DOHH2 (cell line): ENCODE measurements around the gene DLX3.
A peak's percentile ranks its signal among the peaks of the same experiment; 100 is the strongest.

ENCODE experiments used
- H3F3A ChIP-seq: fragments of 200-600 bp; sonication (generic), shearing (Covaris generic); 2 replicates; pipeline ENCODE4 v1.6.0; 2016; ENCODE audit warnings: antibody characterized with exemption, mild to moderate bottlenecking; ENCODE audit not compliant: control insufficient read depth, insufficient read depth
- H3K27ac ChIP-seq: fragments of 200-600 bp; sonication (generic); 2 replicates; pipeline ENCODE4 v1.5.1; 2014; ENCODE audit warnings: low read depth, mild to moderate bottlenecking, low read length, moderate library complexity
- H3K27me3 ChIP-seq: fragments of 200-600 bp; sonication (generic); 2 replicates; pipeline ENCODE4 v1.6.1; 2014; ENCODE audit warnings: mild to moderate bottlenecking, low read length, mixed read lengths; ENCODE audit not compliant: control insufficient read depth
- H3K36me3 ChIP-seq: fragments of 200-600 bp; sonication (generic); 2 replicates; pipeline ENCODE4 v1.6.1; 2014; ENCODE audit warnings: mild to moderate bottlenecking, low read length, moderate library complexity, mixed read lengths; ENCODE audit not compliant: control insufficient read depth
- H3K4me1 ChIP-seq: fragments of 200-600 bp; sonication (generic); 2 replicates; pipeline ENCODE4 v1.6.1; 2014; ENCODE audit warnings: mild to moderate bottlenecking, low read length, mixed read lengths; ENCODE audit not compliant: control insufficient read depth
- H3K4me2 ChIP-seq: fragments of 200-600 bp; sonication (generic); 2 replicates; pipeline ENCODE4 v1.6.0; 2014; ENCODE audit warnings: mild to moderate bottlenecking, low read length, moderate library complexity
- H3K4me3 ChIP-seq: fragments of 200-600 bp; sonication (generic); 2 replicates; pipeline ENCODE4 v1.5.1; 2014; ENCODE audit warnings: mild to moderate bottlenecking, low read length, mixed read lengths
- H3K79me2 ChIP-seq: fragments of 200-600 bp; sonication (generic); 2 replicates; pipeline ENCODE4 v1.6.1; 2014; ENCODE audit warnings: mild to moderate bottlenecking, low read length, mixed read lengths; ENCODE audit not compliant: control insufficient read depth
- H3K9me2 ChIP-seq: fragments of 200-600 bp; sonication (generic); replicated peaks from 2 replicates; pipeline ENCODE4 v1.6.1; 2014; ENCODE audit warnings: mild to moderate bottlenecking, low read length, mixed read lengths; ENCODE audit not compliant: control insufficient read depth
- H3K9me3 ChIP-seq: fragments of 200-600 bp; sonication (generic); 2 replicates; pipeline ENCODE4 v1.6.1; 2014; ENCODE audit warnings: antibody characterized with exemption, low read length, mixed read lengths; ENCODE audit not compliant: control insufficient read depth, insufficient read depth
- H4K20me1 ChIP-seq: fragments of 200-600 bp; sonication (generic); 2 replicates; pipeline ENCODE4 v1.6.0; 2014; ENCODE audit warnings: low read depth, mild to moderate bottlenecking, antibody characterized with exemption, low read length, moderate library complexity; ENCODE audit not compliant: control insufficient read depth, insufficient read depth
- CTCF ChIP-seq: fragments of 200-600 bp; sonication (generic); IDR thresholded peaks from one replicate; pipeline ENCODE4 v1.5.1; 2014; ENCODE audit warnings: antibody characterized with exemption, mild to moderate bottlenecking, low read depth, low read length; ENCODE audit not compliant: poor library complexity, severe bottlenecking
- EZH2phosphoT487 ChIP-seq: fragments of 200-600 bp; sonication (generic); IDR thresholded peaks from 2 replicates; pipeline ENCODE4 v1.6.1; 2017; ENCODE audit warnings: borderline replicate concordance, mild to moderate bottlenecking, antibody characterized with exemption, low read length, moderate library complexity, mixed read lengths

Gene DLX3

GRCh38 chr17:50009282-50009681, 14.3 kb upstream of the DLX3 start:
- Histone ChIP-seq H3K36me3 (no peaks in the 10 kb centered on the region), H4K20me1 (no peaks in the 10 kb centered on the region), H3F3A (no peaks in the 10 kb centered on the region), H3K9me3 (no peaks in the 10 kb centered on the region), H3K9me2 (no peaks in the 10 kb centered on the region), H3K27ac (no peak overlapping the region), H3K4me3 (no peak overlapping the region), H3K4me2 (no peak overlapping the region), H3K27me3 (peaks cover 7% of the 10 kb centered on the region), H3K79me2 (no peaks in the 10 kb centered on the region), H3K4me1 (peaks cover 10% of the 10 kb centered on the region)
- TF ChIP-seq EZH2phosphoT487: no peak
- TF ChIP-seq CTCF: no peak

GRCh38 chr17:50003911-50004310, 8.9 kb upstream of the DLX3 start:
- no peak for TF ChIP-seq CTCF
- no peak for TF ChIP-seq EZH2phosphoT487
- peaks cover 27% of the 10 kb centered on the region for H3K27me3 ChIP-seq
- H3K9me2 ChIP-seq: no peaks in the 10 kb centered on the region
- no peaks in the 10 kb centered on the region for H3K79me2 ChIP-seq
- H3K36me3 ChIP-seq: no peaks in the 10 kb centered on the region
- H3K4me1 ChIP-seq: peaks cover 10% of the 10 kb centered on the region
- no peak overlapping the region for H3K27ac ChIP-seq
- no peak overlapping the region for H3K4me3 ChIP-seq
- H3F3A ChIP-seq: no peaks in the 10 kb centered on the region
- no peak overlapping the region for H3K4me2 ChIP-seq
- H3K9me3 ChIP-seq: no peaks in the 10 kb centered on the region
- H4K20me1 ChIP-seq: no peaks in the 10 kb centered on the region

GRCh38 chr17:49998836-49999511, 4.0 kb upstream of the DLX3 start:
- H3K4me1 ChIP-seq: peaks cover 10% of the 10 kb centered on the region
- peaks cover 65% of the 10 kb centered on the region for H3K27me3 ChIP-seq
- no peaks in the 10 kb centered on the region for H3K36me3 ChIP-seq
- no peaks in the 10 kb centered on the region for H3K9me3 ChIP-seq
- no peaks in the 10 kb centered on the region for H3F3A ChIP-seq
- TF ChIP-seq CTCF: no peak
- H3K9me2 ChIP-seq: no peaks in the 10 kb centered on the region
- no peaks in the 10 kb centered on the region for H4K20me1 ChIP-seq
- no peak overlapping the region for H3K27ac ChIP-seq
- H3K79me2 ChIP-seq: no peaks in the 10 kb centered on the region
- H3K4me3 ChIP-seq: no peak overlapping the region
- peak overlapping the region; percentile 44 for H3K4me2 ChIP-seq
